ENCODE data around the gene FAM9C.
"Not testable (repeated sequence)": the region's sequence is repeated elsewhere in the genome, so short reads cannot be mapped to it uniquely, and the experiment has no call there.

The FAM9C gene

GRCh38 chrX:13064599-13065143 lies 20.3 kb upstream of the FAM9C start:
- Histone ChIP-seq H3K27ac (ENCODE audit: insufficient read depth in 1 of 2, low read depth in 1 of 2, low read length in 2 of 2, poor library complexity in 1 of 2, severe bottlenecking in 2 of 2) (no peak overlapping the region), H3K4me1 (ENCODE audit: control extremely low read depth in 1 of 4, control insufficient read depth in 4 of 4, insufficient read depth in 4 of 4, low read length in 3 of 4) (peaks cover 0 to 3% (median 2%) of the 10 kb centered on the region in 4 experiments), H3K9me3 (ENCODE audit: control extremely low read depth in 1 of 5, control insufficient read depth in 4 of 5, insufficient read depth in 2 of 5, low read depth in 1 of 5, low read length in 4 of 5) (peaks cover 0 to 10% (median 0%) of the 10 kb centered on the region in 5 experiments), H3K27me3 (replicated peaks in 2 of 5; ENCODE audit: control insufficient read depth in 4 of 5, insufficient read depth in 5 of 5, low read length in 4 of 5) (no peaks in the 10 kb centered on the region), H3K4me3 (ENCODE audit: control insufficient read depth in 1 of 7, extremely low read depth in 1 of 7, insufficient read depth in 4 of 7, low read depth in 2 of 7, low read length in 6 of 7) (no peak overlapping the region), H3K36me3 (ENCODE audit: control insufficient read depth in 4 of 4, insufficient read depth in 4 of 4, low read length in 3 of 4) (no peaks in the 10 kb centered on the region)
- CTCF ChIA-PET = no interaction called here
- DNase-seq = no peak
- POLR2A ChIA-PET = no interaction called here
- WGBS (ENCODE audit: insufficient coverage) = no CpG with 5 or more reads among the region's 2 CpGs

GRCh38 chrX:13063124-13063523 lies 18.7 kb upstream of the FAM9C start:
- H3K4me3 ChIP-seq (ENCODE audit: control insufficient read depth in 1 of 7, extremely low read depth in 1 of 7, insufficient read depth in 4 of 7, low read depth in 2 of 7, low read length in 6 of 7); DNase-seq; POLR2A ChIA-PET; H3K27me3 ChIP-seq (replicated peaks in 2 of 5; ENCODE audit: control insufficient read depth in 4 of 5, insufficient read depth in 5 of 5, low read length in 4 of 5); H3K4me1 ChIP-seq (ENCODE audit: control extremely low read depth in 1 of 4, control insufficient read depth in 4 of 4, insufficient read depth in 4 of 4, low read length in 3 of 4); H3K9me3 ChIP-seq (ENCODE audit: control extremely low read depth in 1 of 5, control insufficient read depth in 4 of 5, insufficient read depth in 2 of 5, low read depth in 1 of 5, low read length in 4 of 5); H3K36me3 ChIP-seq (ENCODE audit: control insufficient read depth in 4 of 4, insufficient read depth in 4 of 4, low read length in 3 of 4); H3K27ac ChIP-seq (ENCODE audit: insufficient read depth in 1 of 2, low read depth in 1 of 2, low read length in 2 of 2, poor library complexity in 1 of 2, severe bottlenecking in 2 of 2): not testable (repeated sequence)
- WGBS (ENCODE audit: insufficient coverage) = 100% methylated on average over 1 of the region's 2 CpGs
- CTCF ChIA-PET = interaction anchor here (1.3 kb wide), 1 partner anchor 8 kb away, joined by 3 read pairs; no protein-coding TSS in a partner anchor

DNA sequence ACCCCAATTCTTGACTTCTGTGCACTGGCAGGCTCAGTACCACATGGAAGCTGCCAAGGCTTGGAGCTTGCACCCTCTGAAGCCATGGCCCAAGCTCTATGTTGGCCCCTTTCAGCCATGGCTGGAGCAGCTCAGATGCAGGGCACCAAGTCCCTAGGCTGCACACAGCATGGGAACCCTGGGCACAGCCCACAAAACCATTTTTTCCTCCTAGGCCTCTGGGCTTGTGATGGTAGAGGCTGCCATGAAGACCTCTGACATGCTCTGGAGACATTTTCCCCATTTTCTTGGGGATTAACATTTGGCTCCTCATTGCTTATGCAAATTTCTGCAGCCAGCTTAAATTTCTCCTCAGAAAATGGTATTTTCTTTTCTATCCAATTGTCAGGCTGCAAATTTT lies 17.9 kb upstream of the FAM9C start:
- H3K36me3 ChIP-seq (ENCODE audit: control insufficient read depth in 4 of 4, insufficient read depth in 4 of 4, low read length in 3 of 4); H3K4me1 ChIP-seq (ENCODE audit: control extremely low read depth in 1 of 4, control insufficient read depth in 4 of 4, insufficient read depth in 4 of 4, low read length in 3 of 4); H3K27ac ChIP-seq (ENCODE audit: insufficient read depth in 1 of 2, low read depth in 1 of 2, low read length in 2 of 2, poor library complexity in 1 of 2, severe bottlenecking in 2 of 2); H3K9me3 ChIP-seq (ENCODE audit: control extremely low read depth in 1 of 5, control insufficient read depth in 4 of 5, insufficient read depth in 2 of 5, low read depth in 1 of 5, low read length in 4 of 5); DNase-seq; POLR2A ChIA-PET; H3K4me3 ChIP-seq (ENCODE audit: control insufficient read depth in 1 of 7, extremely low read depth in 1 of 7, insufficient read depth in 4 of 7, low read depth in 2 of 7, low read length in 6 of 7); H3K27me3 ChIP-seq (replicated peaks in 2 of 5; ENCODE audit: control insufficient read depth in 4 of 5, insufficient read depth in 5 of 5, low read length in 4 of 5): not testable (repeated sequence)
- CTCF ChIA-PET = interaction anchor here (1.3 kb wide), 1 partner anchor 9 kb away, joined by 3 read pairs; no protein-coding TSS in a partner anchor

- H3K9me3 ChIP-seq (ENCODE audit: control extremely low read depth in 1 of 5, control insufficient read depth in 4 of 5, insufficient read depth in 2 of 5, low read depth in 1 of 5, low read length in 4 of 5); CTCF ChIA-PET; H3K27me3 ChIP-seq (replicated peaks in 2 of 5; ENCODE audit: control insufficient read depth in 4 of 5, insufficient read depth in 5 of 5, low read length in 4 of 5); H3K4me3 ChIP-seq (ENCODE audit: control insufficient read depth in 1 of 7, extremely low read depth in 1 of 7, insufficient read depth in 4 of 7, low read depth in 2 of 7, low read length in 6 of 7); DNase-seq; H3K36me3 ChIP-seq (ENCODE audit: control insufficient read depth in 4 of 4, insufficient read depth in 4 of 4, low read length in 3 of 4); POLR2A ChIA-PET; H3K4me1 ChIP-seq (ENCODE audit: control extremely low read depth in 1 of 4, control insufficient read depth in 4 of 4, insufficient read depth in 4 of 4, low read length in 3 of 4); H3K27ac ChIP-seq (ENCODE audit: insufficient read depth in 1 of 2, low read depth in 1 of 2, low read length in 2 of 2, poor library complexity in 1 of 2, severe bottlenecking in 2 of 2): not testable (repeated sequence)
- 94% methylated on average over 4 of the region's 4 CpGs for WGBS (ENCODE audit: insufficient coverage)
These were observed 16.8 kb upstream of the FAM9C start for GRCh38 chrX:13061215-13061708.

- Histone ChIP-seq H3K27ac (ENCODE audit: insufficient read depth in 1 of 2, low read depth in 1 of 2, low read length in 2 of 2, poor library complexity in 1 of 2, severe bottlenecking in 2 of 2) (no peak overlapping the region), H3K4me1 (ENCODE audit: control extremely low read depth in 1 of 4, control insufficient read depth in 4 of 4, insufficient read depth in 4 of 4, low read length in 3 of 4) (no peaks in the 10 kb centered on the region), H3K4me3 (ENCODE audit: control insufficient read depth in 1 of 7, extremely low read depth in 1 of 7, insufficient read depth in 4 of 7, low read depth in 2 of 7, low read length in 6 of 7) (no peak overlapping the region), H3K27me3 (replicated peaks in 2 of 5; ENCODE audit: control insufficient read depth in 4 of 5, insufficient read depth in 5 of 5, low read length in 4 of 5) (peaks cover 0 to 4% (median 0%) of the 10 kb centered on the region in 5 experiments), H3K9me3 (ENCODE audit: control extremely low read depth in 1 of 5, control insufficient read depth in 4 of 5, insufficient read depth in 2 of 5, low read depth in 1 of 5, low read length in 4 of 5) (peaks cover 0 to 5% (median 0%) of the 10 kb centered on the region in 5 experiments), H3K36me3 (ENCODE audit: control insufficient read depth in 4 of 4, insufficient read depth in 4 of 4, low read length in 3 of 4) (no peaks in the 10 kb centered on the region)
- DNase-seq = no peak
- CTCF ChIA-PET = no interaction called here
- POLR2A ChIA-PET = no interaction called here
- WGBS (ENCODE audit: insufficient coverage) = 67% methylated on average over 1 of the region's 3 CpGs
These were observed 15.4 kb upstream of the FAM9C start for GRCh38 chrX:13059637-13060499.

- no peaks in the 10 kb centered on the region for H3K9me3 ChIP-seq (ENCODE audit: control extremely low read depth in 1 of 5, control insufficient read depth in 4 of 5, insufficient read depth in 2 of 5, low read depth in 1 of 5, low read length in 4 of 5)
- no peak for DNase-seq
- ChIA-PET CTCF (no interaction called here), POLR2A (no interaction called here)
- no peak overlapping the region for H3K27ac ChIP-seq (ENCODE audit: insufficient read depth in 1 of 2, low read depth in 1 of 2, low read length in 2 of 2, poor library complexity in 1 of 2, severe bottlenecking in 2 of 2)
- H3K4me3 ChIP-seq (ENCODE audit: control insufficient read depth in 1 of 7, extremely low read depth in 1 of 7, insufficient read depth in 4 of 7, low read depth in 2 of 7, low read length in 6 of 7) = no peak overlapping the region
- no CpG with 5 or more reads among the region's 1 CpG for WGBS (ENCODE audit: insufficient coverage)
- no peaks in the 10 kb centered on the region for H3K36me3 ChIP-seq (ENCODE audit: control insufficient read depth in 4 of 4, insufficient read depth in 4 of 4, low read length in 3 of 4)
- H3K27me3 ChIP-seq (replicated peaks in 2 of 5; ENCODE audit: control insufficient read depth in 4 of 5, insufficient read depth in 5 of 5, low read length in 4 of 5) = peaks cover 0 to 4% (median 0%) of the 10 kb centered on the region in 5 experiments
- H3K4me1 ChIP-seq (ENCODE audit: control extremely low read depth in 1 of 4, control insufficient read depth in 4 of 4, insufficient read depth in 4 of 4, low read length in 3 of 4) = peaks cover 0 to 2% (median 0%) of the 10 kb centered on the region in 4 experiments
These were observed 11.1 kb upstream of the FAM9C start for GRCh38 chrX:13055486-13055885.

DNA sequence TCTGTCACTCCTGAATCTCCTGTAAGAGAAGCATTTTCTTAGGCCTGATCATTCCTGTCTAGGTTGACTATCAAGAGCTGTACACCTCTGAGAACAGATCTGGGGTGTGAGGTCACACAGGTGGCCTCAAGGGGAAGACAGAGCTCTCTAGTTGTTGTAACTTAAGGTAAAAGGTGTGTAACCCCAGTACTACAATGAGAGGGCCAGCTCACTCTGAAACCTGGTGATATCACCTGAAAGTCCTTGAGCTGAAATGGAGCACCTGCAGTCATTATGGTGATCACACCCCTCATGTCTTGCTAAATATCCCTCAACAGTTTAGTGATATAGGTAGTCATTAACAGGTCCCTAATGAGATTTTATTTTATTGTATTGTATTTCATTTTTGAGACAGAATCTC lies 8.8 kb upstream of the FAM9C start:
- Histone ChIP-seq H3K9me3 (ENCODE audit: control extremely low read depth in 1 of 5, control insufficient read depth in 4 of 5, insufficient read depth in 2 of 5, low read depth in 1 of 5, low read length in 4 of 5) (no peaks in the 10 kb centered on the region), H3K4me3 (ENCODE audit: control insufficient read depth in 1 of 7, extremely low read depth in 1 of 7, insufficient read depth in 4 of 7, low read depth in 2 of 7, low read length in 6 of 7) (no peak overlapping the region), H3K27me3 (replicated peaks in 2 of 5; ENCODE audit: control insufficient read depth in 4 of 5, insufficient read depth in 5 of 5, low read length in 4 of 5) (peaks cover 0 to 6% (median 0%) of the 10 kb centered on the region in 5 experiments), H3K27ac (ENCODE audit: insufficient read depth in 1 of 2, low read depth in 1 of 2, low read length in 2 of 2, poor library complexity in 1 of 2, severe bottlenecking in 2 of 2) (no peak overlapping the region), H3K36me3 (ENCODE audit: control insufficient read depth in 4 of 4, insufficient read depth in 4 of 4, low read length in 3 of 4) (no peaks in the 10 kb centered on the region), H3K4me1 (ENCODE audit: control extremely low read depth in 1 of 4, control insufficient read depth in 4 of 4, insufficient read depth in 4 of 4, low read length in 3 of 4) (peaks cover 0 to 2% (median 0%) of the 10 kb centered on the region in 4 experiments)
- no peak for DNase-seq
- ChIA-PET CTCF (no interaction called here), POLR2A (no interaction called here)
